ENCODE measurements around the gene BEAN1. TPM values are rescaled to one million over a fixed set of nuclear protein-coding genes. Genes with fewer than 3 reads are reported as not detected.
"Not testable (repeated sequence)": the region's sequence is repeated elsewhere in the genome, so short reads cannot be mapped to it uniquely, and the experiment has no call there.

The BEAN1 gene
- total and polyA plus RNA-seq, 7 donors, result 0.35 to 0.41 TPM; not detected in 5

GRCh38 chr16:66491716-66492064 lies 64.6 kb downstream of the BEAN1 start:
- WGBS, 2 donors, result 87 to 88% methylated on average over 7 of the region's 7 CpGs

DNA sequence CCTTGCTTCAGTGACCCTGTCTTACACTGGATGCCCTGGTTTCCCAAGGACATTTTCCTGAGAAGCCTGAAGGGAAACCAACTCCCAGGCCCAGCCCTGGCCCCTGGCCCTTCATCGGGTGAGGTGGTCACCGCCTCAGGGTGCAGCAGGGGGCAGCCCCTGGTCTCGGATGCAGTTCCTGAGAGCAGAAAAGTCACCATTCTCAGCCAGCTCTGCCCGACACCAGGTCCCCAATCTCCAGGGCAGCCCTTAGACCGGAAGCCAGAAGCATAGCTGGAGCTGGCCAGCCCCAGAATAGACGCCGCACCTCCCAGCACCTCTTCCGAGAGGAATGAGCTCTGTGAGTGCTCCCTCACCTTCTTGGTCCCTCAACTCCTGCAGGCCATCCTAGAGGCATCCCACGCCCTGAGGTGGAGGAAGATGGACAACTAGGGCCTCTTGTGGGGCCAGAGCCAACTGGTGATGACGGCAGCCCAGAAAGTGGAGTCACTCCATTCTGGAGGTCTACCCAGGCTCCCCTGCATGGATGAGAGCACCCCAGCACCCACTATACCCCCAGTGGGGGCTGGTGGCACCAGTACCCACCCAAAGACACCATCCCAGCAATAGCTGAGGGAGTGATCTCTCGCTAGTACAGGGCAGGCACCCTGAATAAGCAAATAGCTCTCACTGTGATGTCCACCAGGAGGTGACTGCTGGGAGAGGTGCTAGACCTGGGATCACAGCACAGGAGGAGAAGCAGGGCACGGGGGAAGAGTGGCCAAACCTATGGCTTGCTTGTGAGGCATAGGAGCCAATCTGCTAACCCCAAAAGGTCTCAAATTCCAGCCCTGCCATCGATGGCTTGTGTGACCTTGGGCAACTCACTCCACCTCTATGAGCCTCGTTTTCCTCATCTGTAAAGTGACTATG lies 66.7 kb downstream of the BEAN1 start:
- no peaks in the 10 kb centered on the region for H3K4me1 ChIP-seq
- H3K27me3 ChIP-seq, result no peaks in the 10 kb centered on the region
- H3K4me3 ChIP-seq, result no peak overlapping the region
- peak; percentile 40 for DNase-seq
- WGBS, 2 donors, result 93% methylated on average over 14 of the region's 14 CpGs
- TF ChIP-seq CTCF (IDR thresholded peaks at IDR 0.05), result no peak
- TF ChIP-seq POLR2A (IDR thresholded peaks at IDR 0.05), result no peak
- no peak for TF ChIP-seq POLR2AphosphoS5 (IDR thresholded peaks at IDR 0.05)
- no peak for TF ChIP-seq EP300 (IDR thresholded peaks at IDR 0.05)
- H3K36me3 ChIP-seq, result no peaks in the 10 kb centered on the region
- no peaks in the 10 kb centered on the region for H3K9me3 ChIP-seq
- intact Hi-C loops (cut with DNase I), result no loop called here
- H3K27ac ChIP-seq, result no peak overlapping the region

More at GRCh38 chr16:66491716-66492064, 64.6 kb downstream of the BEAN1 start:
- intact Hi-C loops (cut with DNase I), result no loop called here
- peaks cover 0 to 10% (median 9%) of the 10 kb centered on the region in 4 donors for H3K4me1 ChIP-seq
- no peaks in the 10 kb centered on the region for H3K9me3 ChIP-seq
- no peak overlapping the region for H3K4me3 ChIP-seq
- no peaks in the 10 kb centered on the region for H3K27me3 ChIP-seq
- peak; percentile 46 for DNase-seq
- H3K27ac ChIP-seq, result no peak overlapping the region
- no peaks in the 10 kb centered on the region for H3K36me3 ChIP-seq
- TF ChIP-seq CTCF (IDR thresholded peaks at IDR 0.05) (no peak), POLR2AphosphoS5 (IDR thresholded peaks at IDR 0.05) (no peak), POLR2A (IDR thresholded peaks at IDR 0.05) (no peak), EP300 (IDR thresholded peaks at IDR 0.05) (no peak)

GRCh38 chr16:66494916-66495315 lies 67.8 kb downstream of the BEAN1 start:
- intact Hi-C loops (cut with DNase I), result no loop called here
- H3K36me3 ChIP-seq, result no peaks in the 10 kb centered on the region
- H3K4me1 ChIP-seq, result no peaks in the 10 kb centered on the region
- H3K27ac ChIP-seq, result no peak overlapping the region
- TF ChIP-seq POLR2A (IDR thresholded peaks at IDR 0.05) (no peak), EP300 (IDR thresholded peaks at IDR 0.05) (no peak), POLR2AphosphoS5 (IDR thresholded peaks at IDR 0.05) (no peak), CTCF (IDR thresholded peaks at IDR 0.05) (no peak)
- DNase-seq, result no peak
- no peak overlapping the region for H3K4me3 ChIP-seq
- H3K27me3 ChIP-seq, result no peaks in the 10 kb centered on the region
- H3K9me3 ChIP-seq, result no peaks in the 10 kb centered on the region
- 92 to 94% methylated on average over 2 of the region's 2 CpGs for WGBS, 2 donors

DNA sequence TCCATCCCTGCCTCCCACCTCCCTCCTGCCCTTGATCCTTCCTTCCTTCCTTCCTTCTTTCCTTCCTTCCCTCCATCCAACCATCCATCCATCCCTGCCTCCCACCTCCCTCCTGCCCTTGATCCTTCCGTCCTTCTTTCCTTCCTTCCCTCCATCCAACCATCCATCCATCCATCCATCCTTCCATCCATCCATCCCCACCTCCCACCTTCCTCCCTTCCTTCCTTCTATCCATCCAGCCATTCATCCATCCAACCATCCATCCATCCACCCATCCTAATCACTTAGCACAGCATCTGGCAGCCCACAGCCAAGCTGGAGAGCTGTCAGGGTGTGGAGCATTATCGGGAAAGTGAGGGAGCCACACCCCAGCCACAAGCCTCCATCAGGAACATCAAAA lies 68.3 kb downstream of the BEAN1 start:
- peak; percentile 41 for DNase-seq
- Histone ChIP-seq H3K4me3 (no peak overlapping the region), H3K9me3 (no peaks in the 10 kb centered on the region), H3K4me1 (no peaks in the 10 kb centered on the region), H3K27me3 (no peaks in the 10 kb centered on the region), H3K36me3 (no peaks in the 10 kb centered on the region), H3K27ac (no peak overlapping the region)
- no peak for TF ChIP-seq POLR2A (IDR thresholded peaks at IDR 0.05)
- TF ChIP-seq POLR2AphosphoS5 (IDR thresholded peaks at IDR 0.05), result no peak
- no peak for TF ChIP-seq CTCF (IDR thresholded peaks at IDR 0.05)
- TF ChIP-seq EP300 (IDR thresholded peaks at IDR 0.05), result no peak
- intact Hi-C loops (cut with DNase I), result no loop called here
- 92 to 97% methylated on average over 2 of the region's 2 CpGs for WGBS, 2 donors

DNA sequence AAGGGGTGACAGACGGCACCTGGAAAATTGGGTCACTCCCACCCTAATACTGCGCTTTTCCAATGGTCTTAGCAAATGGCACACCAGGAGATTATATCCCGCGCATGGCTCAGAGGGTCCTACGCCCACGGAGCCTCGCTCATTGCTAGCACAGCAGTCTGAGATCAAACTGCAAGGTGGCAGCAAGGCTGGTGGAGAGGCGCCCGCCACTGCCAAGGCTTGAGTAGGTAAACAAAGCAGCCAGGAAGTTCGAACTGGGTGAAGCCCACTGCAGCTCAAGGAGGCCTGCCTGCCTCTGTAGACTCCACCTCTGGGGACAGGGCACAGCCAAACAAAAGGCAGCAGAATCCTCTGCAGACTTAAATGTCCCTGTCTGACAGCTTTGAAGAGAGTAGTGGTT lies 69.1 kb downstream of the BEAN1 start:
- H3K4me3 ChIP-seq; H3K4me1 ChIP-seq; H3K9me3 ChIP-seq; H3K27ac ChIP-seq; H3K27me3 ChIP-seq; intact Hi-C loops (cut with DNase I); H3K36me3 ChIP-seq: not testable (repeated sequence)
- DNase-seq, result peak; percentile 21
- 96 to 97% methylated on average over 9 to 10 of the region's 10 CpGs for WGBS, 2 donors

DNA sequence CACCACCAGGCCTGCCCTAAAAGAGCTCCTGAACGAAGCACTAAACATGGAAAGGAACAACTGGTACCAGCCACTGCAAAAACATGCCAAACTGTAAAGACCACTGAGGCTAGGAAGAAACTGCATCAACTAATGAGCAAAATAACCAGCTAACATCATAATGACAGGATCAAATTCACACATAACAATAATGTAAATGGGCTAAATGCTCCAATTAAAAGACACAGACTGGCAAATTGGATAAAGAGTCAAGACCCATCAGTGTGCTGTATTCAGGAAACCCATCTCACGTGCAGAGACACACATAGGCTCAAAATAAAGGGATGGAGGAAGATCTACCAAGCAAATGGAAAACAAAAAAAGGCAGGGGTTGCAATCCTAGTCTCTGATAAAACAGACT lies 70.8 kb downstream of the BEAN1 start:
- DNase-seq; intact Hi-C loops (cut with DNase I); H3K36me3 ChIP-seq; H3K27ac ChIP-seq; H3K4me3 ChIP-seq; H3K27me3 ChIP-seq; H3K9me3 ChIP-seq: not testable (repeated sequence)
- H3K4me1 ChIP-seq, result peaks cover 0 to 11% (median under 1%) of the 10 kb centered on the region in 4 donors
- WGBS, 2 donors, result 84 to 88% methylated on average over 1 of the region's 2 CpGs

- 90 to 95% methylated on average over 4 of the region's 4 CpGs for WGBS, 2 donors
- DNase-seq; H3K4me3 ChIP-seq; H3K36me3 ChIP-seq; H3K27ac ChIP-seq; H3K27me3 ChIP-seq; H3K9me3 ChIP-seq; intact Hi-C loops (cut with DNase I): not testable (repeated sequence)
- peaks cover 0 to 18% (median 4%) of the 10 kb centered on the region in 4 donors for H3K4me1 ChIP-seq
Measured at GRCh38 chr16:66501563-66501962, 74.5 kb downstream of the BEAN1 start.
